VCaP (cell line): ENCODE measurements around the gene KIAA0232.
"Not testable (repeated sequence)": the region's sequence is repeated elsewhere in the genome, so short reads cannot be mapped to it uniquely, and the experiment has no call there.

ENCODE experiments used
- H3K27ac ChIP-seq: fragments of 450-650 bp; 2 replicates; pipeline ENCODE4 v1.5.1; 2017
- TF ChIP-seq, protein P1 (sequence below): fragments of 450-650 bp; conservative IDR thresholded peaks from 2 replicates; pipeline ENCODE4 v1.5.1; 2017; ENCODE audit warnings: mild to moderate bottlenecking, moderate library complexity

KIAA0232 gene

DNA sequence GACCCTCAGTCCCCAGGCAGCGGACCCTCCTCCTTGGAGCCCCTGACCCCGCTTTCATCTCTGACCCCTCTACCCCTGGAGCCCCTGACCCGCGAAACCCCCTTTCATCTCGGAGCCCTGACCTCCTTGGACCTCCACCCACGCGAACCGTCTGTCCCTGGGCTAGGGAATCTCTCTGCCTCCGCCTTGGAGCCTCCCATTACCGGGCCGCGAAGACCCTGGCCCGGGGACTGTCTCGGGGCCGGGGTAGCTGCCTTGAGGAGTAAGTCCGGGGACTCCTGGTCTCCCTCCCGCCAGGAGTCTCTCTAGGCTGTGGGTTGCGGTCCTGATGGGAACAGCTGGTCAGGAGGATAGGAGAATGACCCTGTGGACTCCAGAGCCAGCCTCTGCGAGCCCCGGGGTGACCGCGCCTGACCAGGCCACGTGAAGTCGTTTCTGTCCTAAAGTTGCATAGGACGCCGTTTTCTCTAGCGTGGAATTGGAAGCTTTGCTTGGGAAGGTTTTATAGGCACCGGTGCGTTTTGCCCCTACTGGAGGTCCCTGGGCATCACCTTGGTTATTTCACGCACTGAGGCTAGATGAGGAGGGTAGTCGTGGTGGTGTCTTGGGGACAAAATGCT is 127.9 kb downstream of the KIAA0232 start:
- TF ChIP-seq, protein P1, sequence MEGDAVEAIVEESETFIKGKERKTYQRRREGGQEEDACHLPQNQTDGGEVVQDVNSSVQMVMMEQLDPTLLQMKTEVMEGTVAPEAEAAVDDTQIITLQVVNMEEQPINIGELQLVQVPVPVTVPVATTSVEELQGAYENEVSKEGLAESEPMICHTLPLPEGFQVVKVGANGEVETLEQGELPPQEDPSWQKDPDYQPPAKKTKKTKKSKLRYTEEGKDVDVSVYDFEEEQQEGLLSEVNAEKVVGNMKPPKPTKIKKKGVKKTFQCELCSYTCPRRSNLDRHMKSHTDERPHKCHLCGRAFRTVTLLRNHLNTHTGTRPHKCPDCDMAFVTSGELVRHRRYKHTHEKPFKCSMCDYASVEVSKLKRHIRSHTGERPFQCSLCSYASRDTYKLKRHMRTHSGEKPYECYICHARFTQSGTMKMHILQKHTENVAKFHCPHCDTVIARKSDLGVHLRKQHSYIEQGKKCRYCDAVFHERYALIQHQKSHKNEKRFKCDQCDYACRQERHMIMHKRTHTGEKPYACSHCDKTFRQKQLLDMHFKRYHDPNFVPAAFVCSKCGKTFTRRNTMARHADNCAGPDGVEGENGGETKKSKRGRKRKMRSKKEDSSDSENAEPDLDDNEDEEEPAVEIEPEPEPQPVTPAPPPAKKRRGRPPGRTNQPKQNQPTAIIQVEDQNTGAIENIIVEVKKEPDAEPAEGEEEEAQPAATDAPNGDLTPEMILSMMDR = peak; percentile 37
- peak overlapping the region; percentile 93; the same call in 1 of the 2 replicates for H3K27ac ChIP-seq

DNA sequence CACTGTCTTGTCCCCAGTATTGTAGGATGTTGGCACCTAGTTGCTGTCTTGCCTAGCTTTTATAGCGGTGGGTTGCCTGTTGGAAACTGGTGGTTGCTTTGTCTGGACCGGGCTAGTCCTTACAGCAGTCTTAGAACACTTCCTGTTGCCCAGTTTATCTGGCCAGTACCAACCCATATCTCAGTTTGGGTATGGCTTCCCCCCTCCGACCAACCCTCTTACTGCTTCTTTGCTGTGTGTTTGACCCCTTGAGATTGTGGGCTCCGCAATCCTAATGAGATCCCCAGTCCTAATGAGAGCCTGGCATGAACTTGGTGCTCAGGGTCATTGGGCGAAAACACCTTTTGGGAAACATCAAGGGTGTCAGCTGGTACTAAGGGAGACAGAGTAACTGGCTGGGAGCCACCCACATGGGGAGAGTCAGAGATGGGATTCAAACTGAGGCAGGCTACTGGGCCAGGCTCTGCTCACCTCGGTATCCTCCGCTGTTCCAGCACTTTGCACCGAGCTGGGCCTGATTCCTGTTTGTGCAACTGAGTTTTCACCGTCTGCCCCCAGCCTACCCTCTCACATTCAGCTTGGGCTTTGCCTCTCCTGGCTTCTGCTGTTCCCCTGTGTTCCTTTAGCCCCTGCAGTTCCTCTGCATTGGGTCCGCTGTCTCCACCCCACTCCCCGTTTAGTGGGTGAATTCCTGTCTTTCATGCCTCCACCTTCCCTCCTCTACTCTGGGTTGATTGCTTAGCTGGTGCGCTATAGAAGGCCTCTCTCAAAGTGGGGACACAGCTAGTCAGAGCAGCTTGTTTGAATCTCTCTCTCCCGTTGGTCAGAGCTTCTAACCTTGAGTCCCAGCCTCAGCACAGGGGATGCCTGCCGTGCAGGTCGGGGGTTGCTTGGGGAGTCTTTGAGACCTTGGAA is 128.7 kb downstream of the KIAA0232 start:
- no peak overlapping the region for H3K27ac ChIP-seq
- TF ChIP-seq, protein P1 = no peak

DNA sequence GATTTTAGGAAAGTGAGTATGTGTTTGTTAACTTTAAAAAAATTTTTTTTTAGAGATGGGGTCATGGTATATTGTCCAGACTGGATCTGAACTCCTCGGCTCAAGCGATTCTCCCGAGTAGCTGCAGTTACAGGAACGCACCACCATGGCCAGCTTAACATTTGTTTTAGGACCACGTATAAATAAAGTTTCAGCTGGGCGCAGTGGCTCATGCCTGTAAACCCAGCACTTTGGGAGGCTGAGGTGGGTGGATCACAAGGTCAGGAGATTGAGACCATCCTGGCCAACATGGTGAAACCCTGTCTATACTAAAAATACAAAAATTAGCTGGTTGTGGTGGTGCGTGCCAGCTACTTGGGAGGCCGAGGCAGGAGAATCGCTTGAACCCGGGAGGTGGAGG is 129.4 kb downstream of the KIAA0232 start:
- not testable (repeated sequence) for H3K27ac ChIP-seq

DNA sequence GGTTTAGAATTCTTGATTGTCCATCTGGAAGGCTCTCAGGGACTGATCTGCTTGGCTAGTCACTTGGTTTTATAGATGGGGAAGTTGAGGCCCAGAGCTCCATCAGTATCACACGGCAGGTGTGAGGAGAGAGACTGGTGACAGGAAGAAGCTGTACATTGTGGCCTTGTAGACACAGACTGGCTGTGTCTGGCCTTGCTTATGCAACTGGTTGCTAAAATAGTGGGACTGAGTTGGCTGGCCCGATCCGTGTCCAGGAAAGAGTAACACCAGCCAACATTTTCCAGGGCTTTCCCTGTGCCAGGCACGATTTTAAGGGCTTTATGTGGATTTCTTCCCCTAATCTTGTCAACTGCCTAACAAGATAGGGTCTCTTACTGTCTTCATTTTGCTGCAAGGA is 129.9 kb downstream of the KIAA0232 start:
- TF ChIP-seq, protein P1 = no peak
- no peak overlapping the region for H3K27ac ChIP-seq

DNA sequence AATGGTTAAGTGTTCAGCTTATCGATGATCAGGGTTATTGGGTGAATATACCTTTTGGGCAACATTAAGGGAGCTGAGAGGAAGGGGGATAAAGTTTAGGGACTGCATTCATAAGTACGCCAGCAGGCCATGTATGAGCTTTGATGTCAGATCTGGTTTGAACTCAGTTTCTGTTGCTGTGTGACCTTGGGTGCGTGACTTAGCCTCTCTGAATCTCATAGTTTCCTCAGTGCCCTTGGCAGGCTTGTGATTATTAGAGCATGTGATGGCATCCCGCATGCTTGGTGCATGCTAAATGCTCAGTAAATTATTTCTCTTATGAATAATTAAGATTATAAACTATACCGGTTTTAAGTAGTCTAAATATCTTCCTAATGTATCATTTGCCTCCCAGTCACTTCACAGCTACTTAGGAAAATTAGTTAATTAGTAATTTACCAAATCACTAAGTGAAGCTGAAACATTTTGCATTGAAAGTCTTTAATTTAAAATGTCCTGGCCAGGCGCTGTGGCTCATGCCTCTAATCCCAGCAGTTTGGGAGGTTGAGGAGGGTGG is 130.9 kb downstream of the KIAA0232 start:
- no peak overlapping the region for H3K27ac ChIP-seq
- TF ChIP-seq, protein P1 = no peak

DNA sequence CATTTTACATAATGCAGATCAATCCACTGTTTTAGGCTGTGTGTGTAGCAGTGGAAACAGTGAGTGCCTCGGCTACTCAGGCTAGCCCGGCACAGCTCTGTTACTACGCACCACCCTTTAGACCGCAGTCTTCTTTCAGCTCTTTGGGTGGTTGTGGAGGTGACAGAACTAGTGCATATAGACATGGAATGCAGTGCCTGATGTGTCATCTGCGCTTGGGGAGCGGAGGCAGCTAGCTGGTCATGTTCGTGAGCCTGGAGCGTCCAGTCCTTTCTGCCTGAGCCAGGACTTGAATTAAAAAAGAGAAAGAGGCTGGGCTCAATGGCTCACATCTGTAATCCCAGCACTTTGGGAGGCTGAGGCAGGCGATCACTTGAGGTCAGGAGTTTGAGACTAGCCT is 131.9 kb downstream of the KIAA0232 start:
- TF ChIP-seq, protein P1 = no peak
- no peak overlapping the region for H3K27ac ChIP-seq

DNA sequence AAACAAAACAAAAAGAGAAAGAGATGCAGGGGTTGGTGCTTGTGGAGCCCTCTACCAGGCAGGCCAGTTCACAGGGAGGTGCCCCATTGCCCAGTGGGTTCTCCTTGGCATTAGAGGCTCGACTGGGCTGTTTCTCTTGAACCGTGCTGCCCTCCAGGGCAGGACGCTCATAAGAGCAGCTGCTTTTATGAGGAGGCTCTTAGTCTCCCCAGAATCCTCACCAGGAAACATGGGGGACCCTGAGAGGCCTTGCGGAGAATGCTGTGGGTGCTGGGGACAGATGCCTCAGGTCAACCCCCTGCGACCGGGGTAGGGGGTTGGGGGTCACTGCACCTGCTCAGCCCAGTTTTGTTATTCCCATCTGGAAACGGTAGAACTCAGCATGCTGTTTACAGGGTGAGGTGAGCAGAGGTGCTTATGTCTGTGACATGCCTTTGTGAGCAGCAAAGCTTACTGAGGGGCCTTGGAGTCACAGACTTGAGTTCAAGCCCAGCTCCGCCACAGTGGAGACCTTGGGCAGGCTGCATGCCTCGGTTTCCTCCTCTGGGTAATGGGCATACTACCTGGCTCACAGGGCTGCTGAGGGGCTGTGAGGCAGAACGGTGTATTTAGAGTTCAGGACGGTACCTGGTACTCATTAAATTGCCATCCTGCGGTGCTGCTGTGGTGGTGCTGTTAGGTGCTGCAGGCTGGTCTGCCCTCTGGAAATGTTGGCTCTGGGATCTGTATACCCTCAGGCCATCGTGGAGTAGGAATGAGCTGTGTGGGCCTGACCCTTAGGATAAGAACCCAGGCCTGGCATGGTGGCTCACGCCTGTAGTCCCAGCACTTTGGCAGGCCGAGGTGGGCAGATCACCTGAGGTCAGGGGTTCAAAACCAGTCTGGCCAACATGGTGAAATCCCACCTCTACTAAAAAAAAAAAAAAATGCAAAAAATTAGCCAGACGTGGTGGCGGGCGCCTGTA is 132.8 kb downstream of the KIAA0232 start:
- TF ChIP-seq, protein P1 = no peak
- H3K27ac ChIP-seq = no peak overlapping the region
